ENCODE results near the gene SMYD3.

DNA sequence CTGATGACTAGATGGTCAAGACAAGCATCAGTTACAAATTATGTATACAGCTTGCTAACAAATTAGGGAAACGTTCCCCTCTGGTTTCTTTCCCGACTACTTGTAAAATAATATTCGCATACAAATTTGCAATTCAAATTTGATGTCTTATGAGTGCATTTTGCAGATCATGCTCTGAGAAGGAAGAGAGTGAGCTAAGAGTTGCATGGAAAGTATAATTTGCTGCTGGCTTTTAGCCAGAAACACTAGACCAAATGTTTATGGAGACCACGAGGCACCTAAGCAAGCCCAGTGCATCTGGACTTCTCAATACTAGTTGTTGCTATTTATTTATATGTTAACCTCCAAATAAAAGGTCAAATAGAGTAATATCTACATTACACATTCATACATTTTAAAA is 216.0 kb downstream of the SMYD3 start:
- TF ChIP-seq, protein P1, sequence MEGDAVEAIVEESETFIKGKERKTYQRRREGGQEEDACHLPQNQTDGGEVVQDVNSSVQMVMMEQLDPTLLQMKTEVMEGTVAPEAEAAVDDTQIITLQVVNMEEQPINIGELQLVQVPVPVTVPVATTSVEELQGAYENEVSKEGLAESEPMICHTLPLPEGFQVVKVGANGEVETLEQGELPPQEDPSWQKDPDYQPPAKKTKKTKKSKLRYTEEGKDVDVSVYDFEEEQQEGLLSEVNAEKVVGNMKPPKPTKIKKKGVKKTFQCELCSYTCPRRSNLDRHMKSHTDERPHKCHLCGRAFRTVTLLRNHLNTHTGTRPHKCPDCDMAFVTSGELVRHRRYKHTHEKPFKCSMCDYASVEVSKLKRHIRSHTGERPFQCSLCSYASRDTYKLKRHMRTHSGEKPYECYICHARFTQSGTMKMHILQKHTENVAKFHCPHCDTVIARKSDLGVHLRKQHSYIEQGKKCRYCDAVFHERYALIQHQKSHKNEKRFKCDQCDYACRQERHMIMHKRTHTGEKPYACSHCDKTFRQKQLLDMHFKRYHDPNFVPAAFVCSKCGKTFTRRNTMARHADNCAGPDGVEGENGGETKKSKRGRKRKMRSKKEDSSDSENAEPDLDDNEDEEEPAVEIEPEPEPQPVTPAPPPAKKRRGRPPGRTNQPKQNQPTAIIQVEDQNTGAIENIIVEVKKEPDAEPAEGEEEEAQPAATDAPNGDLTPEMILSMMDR (IDR thresholded peaks at IDR 0.05) = no peak
- no peak for TF ChIP-seq POLR2A (IDR thresholded peaks at IDR 0.05; ENCODE audit: low read depth)
- TF ChIP-seq EP300 (IDR thresholded peaks at IDR 0.05) = no peak
- no peak for TF ChIP-seq POLR2AphosphoS5 (IDR thresholded peaks at IDR 0.05)
